Astrocyte of the cerebellum (primary cell): Measurements from ENCODE around the gene ANP32B.
"Not testable (repeated sequence)": the region's sequence is repeated elsewhere in the genome, so short reads cannot be mapped to it uniquely, and the experiment has no call there.

Experiments used
- DNase-seq: peaks from one replicate; pipeline ENCODE4 v3.0.0-alpha.2; 2011; ENCODE audit warnings: low read depth
- H3K4me3 ChIP-seq: 2 replicates; pipeline ENCODE4 v1.5.1; 2011; ENCODE audit warnings: mild to moderate bottlenecking, low read depth, low read length, moderate library complexity
- in situ Hi-C: cut with HindIII; loops from 2 replicates; pipeline ENCODE4 v1.10.0; 2017; ENCODE audit warnings: low sequenced_read_pairs
- TF ChIP-seq, protein P1 (sequence below): IDR thresholded peaks from 2 replicates; pipeline ENCODE4 v1.5.1; 2012; ENCODE audit warnings: low read length, low read depth, moderate library complexity, mild to moderate bottlenecking; ENCODE audit errors: missing control alignments

ANP32B gene

DNA sequence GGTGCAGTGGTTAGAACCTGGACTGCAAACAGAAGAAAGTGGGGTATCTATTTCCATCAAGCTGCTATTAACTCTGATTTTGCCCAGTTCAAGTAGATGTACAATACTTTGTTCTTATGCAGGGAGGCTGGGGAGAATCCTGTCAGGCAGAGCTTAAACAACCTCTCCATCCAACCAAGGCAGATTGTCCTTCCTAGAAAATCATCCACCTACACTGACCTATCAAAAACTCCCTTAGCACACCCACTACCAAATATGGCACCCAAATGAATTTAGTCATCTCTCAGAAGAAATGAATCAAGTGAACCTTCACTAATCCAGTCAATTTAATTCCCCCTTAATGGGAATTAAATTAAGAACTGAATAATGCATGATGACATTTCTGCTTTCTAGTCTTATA lies 26.8 kb upstream of the ANP32B start:
- no peak for DNase-seq
- in situ Hi-C loops, result no loop called here
- H3K4me3 ChIP-seq, result no peak overlapping the region
- TF ChIP-seq, protein P1, sequence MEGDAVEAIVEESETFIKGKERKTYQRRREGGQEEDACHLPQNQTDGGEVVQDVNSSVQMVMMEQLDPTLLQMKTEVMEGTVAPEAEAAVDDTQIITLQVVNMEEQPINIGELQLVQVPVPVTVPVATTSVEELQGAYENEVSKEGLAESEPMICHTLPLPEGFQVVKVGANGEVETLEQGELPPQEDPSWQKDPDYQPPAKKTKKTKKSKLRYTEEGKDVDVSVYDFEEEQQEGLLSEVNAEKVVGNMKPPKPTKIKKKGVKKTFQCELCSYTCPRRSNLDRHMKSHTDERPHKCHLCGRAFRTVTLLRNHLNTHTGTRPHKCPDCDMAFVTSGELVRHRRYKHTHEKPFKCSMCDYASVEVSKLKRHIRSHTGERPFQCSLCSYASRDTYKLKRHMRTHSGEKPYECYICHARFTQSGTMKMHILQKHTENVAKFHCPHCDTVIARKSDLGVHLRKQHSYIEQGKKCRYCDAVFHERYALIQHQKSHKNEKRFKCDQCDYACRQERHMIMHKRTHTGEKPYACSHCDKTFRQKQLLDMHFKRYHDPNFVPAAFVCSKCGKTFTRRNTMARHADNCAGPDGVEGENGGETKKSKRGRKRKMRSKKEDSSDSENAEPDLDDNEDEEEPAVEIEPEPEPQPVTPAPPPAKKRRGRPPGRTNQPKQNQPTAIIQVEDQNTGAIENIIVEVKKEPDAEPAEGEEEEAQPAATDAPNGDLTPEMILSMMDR, result no peak

DNA sequence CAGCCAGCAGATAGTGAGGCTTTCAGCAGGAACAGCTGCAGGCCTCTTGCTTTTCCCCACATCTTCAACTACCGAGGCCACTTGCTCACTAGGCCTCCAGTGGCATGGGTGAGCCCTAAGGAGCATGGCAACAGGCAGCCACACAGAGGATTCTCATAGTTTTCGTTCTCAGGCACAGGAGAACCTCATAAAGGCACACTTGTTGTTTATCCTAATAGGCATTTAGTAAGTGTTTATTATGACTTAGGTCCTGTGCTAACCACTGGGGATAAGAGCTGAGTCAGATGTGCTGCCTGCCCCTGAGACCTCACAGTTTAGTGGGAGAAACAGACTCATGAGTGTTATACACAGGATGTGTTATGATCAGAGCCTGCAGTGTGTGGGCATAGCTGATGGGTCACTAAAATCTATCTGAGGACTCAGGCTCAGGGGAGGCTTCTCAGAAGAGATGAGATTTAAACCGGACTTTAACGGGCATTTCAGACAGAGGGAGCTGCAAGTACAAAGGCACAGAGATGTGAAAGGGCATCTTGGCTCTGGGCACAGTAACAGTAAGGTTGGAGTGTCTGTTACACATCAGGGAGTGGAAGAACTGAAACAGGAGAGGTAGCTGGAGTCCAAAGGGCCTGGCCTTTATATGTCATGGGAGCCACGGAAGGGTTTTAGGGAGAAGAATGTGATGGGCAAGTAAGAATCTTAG lies 24.2 kb upstream of the ANP32B start:
- TF ChIP-seq, protein P1, result no peak
- no peak overlapping the region for H3K4me3 ChIP-seq
- DNase-seq, result no peak
- in situ Hi-C loops, result no loop called here

DNA sequence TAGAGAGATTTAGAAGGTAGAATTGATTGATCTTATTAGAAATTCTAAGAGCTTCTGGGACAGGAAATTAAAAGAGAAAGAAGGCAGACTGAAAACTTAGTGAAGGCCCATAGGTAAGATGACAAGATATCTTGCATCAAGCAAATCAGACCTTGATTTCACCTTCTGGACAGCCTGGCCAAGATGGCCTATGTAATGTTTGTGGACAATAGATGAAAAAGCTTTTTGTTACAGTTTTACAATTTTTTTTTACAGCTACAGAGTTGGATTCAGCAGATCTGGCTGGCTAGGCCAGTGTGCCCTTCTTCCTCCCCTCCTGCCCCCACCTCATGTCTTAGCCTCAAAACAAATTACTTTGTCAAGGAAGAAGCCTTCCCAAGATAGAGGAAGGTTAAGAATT lies 23.6 kb upstream of the ANP32B start:
- TF ChIP-seq, protein P1, result no peak
- in situ Hi-C loops, result no loop called here
- H3K4me3 ChIP-seq, result no peak overlapping the region
- DNase-seq, result no peak

DNA sequence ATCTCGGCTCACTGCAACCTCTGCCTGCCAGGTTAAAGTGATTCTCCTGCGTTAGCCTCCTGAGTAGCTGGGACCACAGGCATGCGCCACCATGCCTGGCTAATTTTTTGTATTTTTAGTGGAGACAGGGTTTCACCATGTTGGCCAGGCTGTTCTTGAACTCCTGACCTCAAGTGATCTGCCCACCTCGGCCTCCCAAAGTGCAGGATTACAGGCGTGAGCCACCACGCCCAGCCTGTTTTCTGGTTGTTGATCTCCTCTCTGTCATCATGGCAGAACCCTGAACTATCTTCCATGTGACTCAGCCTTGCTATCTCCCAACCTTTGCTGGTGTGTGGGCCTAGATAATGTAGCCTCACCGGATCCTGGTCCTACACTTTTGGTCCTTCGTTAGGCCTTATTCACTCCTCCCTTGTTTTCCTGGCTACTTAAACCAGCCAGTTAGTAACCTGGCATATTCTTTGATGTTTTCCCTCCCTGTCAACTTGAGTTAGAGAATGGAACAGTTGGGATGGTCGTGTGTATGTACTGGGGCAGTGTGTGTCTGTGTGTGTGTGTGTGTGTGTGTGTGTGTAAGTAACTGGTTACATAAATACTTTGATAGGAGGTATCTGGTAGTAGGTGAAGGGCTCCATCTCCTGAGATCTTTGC lies 22.3 kb upstream of the ANP32B start:
- in situ Hi-C loops, result loop anchor here (5.0 kb wide), 1 partner anchor 51 kb away; no protein-coding TSS in a partner anchor

DNA sequence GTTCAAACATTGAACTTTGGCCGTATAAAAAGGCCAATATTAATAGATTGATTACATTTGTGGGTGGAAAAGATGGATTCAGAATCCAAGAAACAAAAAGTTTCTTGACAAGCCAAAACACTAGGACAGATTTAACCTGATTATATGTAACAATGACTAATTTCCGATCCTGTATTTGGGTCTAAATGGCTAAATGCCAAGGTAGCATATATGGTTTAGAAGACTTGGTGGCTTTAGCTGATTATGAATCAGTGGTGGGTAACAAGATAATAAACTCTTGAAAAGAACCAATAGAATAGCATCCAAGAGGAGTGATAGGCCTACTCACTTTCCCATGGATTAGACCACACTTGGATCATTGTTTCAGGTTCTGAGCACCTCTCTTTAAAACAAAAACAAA lies 21.8 kb upstream of the ANP32B start:
- DNase-seq, result no peak
- H3K4me3 ChIP-seq, result no peak overlapping the region
- TF ChIP-seq, protein P1, result no peak
- in situ Hi-C loops, result loop anchor here (5.0 kb wide), 1 partner anchor 51 kb away; no protein-coding TSS in a partner anchor

More for the DNA sequence above, 22.3 kb upstream of the ANP32B start:
- H3K4me3 ChIP-seq, DNase-seq: not testable (repeated sequence)

DNA sequence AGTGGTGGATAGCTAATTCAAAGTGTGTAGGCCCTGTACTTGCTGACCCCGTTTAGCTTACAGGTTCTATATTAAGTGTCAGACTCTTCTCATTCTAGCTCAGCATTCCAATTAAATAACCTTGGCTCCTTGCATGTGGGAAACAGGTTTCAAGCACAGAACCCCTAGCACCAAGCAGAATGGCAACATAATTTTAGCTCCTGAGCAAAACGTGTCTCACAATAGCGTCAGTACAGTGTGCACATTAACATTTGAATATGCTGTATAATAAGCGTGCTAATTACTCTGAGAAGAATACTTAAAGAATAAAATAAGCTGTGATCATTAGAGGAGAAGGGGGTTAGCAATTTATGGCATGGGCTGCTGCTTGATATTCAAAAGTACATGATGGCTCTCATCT lies 21.0 kb upstream of the ANP32B start:
- no peak for DNase-seq
- TF ChIP-seq, protein P1, result no peak
- H3K4me3 ChIP-seq, result no peak overlapping the region
- in situ Hi-C loops, result loop anchor here (5.0 kb wide), 1 partner anchor 50 kb away; no protein-coding TSS in a partner anchor

DNA sequence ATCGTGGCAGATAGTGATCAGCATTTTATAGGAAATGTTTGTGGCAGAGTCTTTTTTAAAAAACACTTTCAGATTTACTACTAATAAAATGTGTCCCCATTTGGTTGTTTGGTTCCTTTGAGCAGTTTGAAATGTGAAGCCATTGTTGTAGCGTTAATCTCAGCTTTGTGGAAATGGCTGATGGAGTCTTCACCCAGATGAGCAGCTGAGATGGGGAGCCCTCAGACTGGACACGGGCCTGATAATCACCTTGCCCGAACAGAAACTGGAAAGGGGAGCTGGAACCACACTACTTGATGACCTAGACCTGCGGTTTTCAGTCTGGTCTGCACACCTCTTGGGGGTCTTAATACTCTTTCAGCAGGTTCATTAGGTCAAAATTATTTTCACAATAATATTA lies 20.6 kb upstream of the ANP32B start:
- in situ Hi-C loops, result loop anchor here (5.0 kb wide), 1 partner anchor 50 kb away; no protein-coding TSS in a partner anchor
- no peak for DNase-seq
- H3K4me3 ChIP-seq, result no peak overlapping the region
- TF ChIP-seq, protein P1, result no peak
